GM12878 (cell line): ENCODE measurements around the gene IVD. TPM values are rescaled to one million over a fixed set of nuclear protein-coding genes. Genes with fewer than 3 reads are reported as not detected.
A peak's percentile ranks its signal among the peaks of the same experiment; 100 is the strongest.

Source experiments
- ATAC-seq: fragments of 200-7000 bp; cut with Tn5 transposase; 3 replicates; pipeline ENCODE4 v1.9.1; 2020; ENCODE audit warnings: mild to moderate bottlenecking, moderate library complexity
- BruUV-seq: library from RNA; stranded (reverse); fragments of 400-500 nt; replicated peaks from 2 replicates; lab custom pipeline; 2021; lab: Mats Ljungman, UMichigan
- CTCF ChIA-PET: fragments of 300-600 bp; sonication (Branson Sonifier 250); formaldehyde crosslinking; extraction: SDS; loops from one replicate; lab custom pipeline; 2021; ENCODE audit warnings: inconsistent platforms; lab: Yijun Ruan, JAX
- POLR2A ChIA-PET: fragments of 350-600 bp; formaldehyde crosslinking; extraction: SDS; loops from one replicate; lab custom pipeline; 2021; ENCODE audit warnings: inconsistent platforms; lab: Charles Lee
- RAD21 ChIA-PET: fragments of 300-600 bp; sonication (Branson Sonifier 250); formaldehyde crosslinking; loops from one replicate; lab custom pipeline; 2023; ENCODE audit warnings: antibody characterized with exemption; ENCODE audit not compliant: unreplicated experiment; lab: Charles Lee
- SMC1A ChIA-PET: fragments of 300-600 bp; sonication (Branson Sonifier 250); formaldehyde crosslinking; loops from one replicate; lab custom pipeline; 2023; ENCODE audit not compliant: unreplicated experiment, uncharacterized antibody; lab: Charles Lee
- DNase-seq: peaks from one replicate; pipeline ENCODE4 v3.0.0-alpha.2; 2011; ENCODE audit warnings: low read depth, low spot score
- FAIRE-seq: peaks from 3 replicates; lab custom pipeline; 2011; peaks lifted over from hg19 to GRCh38; lab: Jason Lieb, UNC
- H2AFZ ChIP-seq: 2 replicates; pipeline ENCODE4 v1.6.0; 2011; ENCODE audit warnings: low read depth, low read length, control low read depth; ENCODE audit not compliant: control insufficient read depth
- H3K27ac ChIP-seq: 2 replicates; pipeline ENCODE4 v1.5.1; 2011; ENCODE audit warnings: control low read depth; ENCODE audit not compliant: control insufficient read depth, insufficient read depth
- H3K27me3 ChIP-seq, 2 experiments: replicated peaks in 1 of 2; 2 replicates each; pipeline versions ENCODE4 v1.6.0 to v1.6.1; 2011; ENCODE audit warnings: low read length in 1 of 2; ENCODE audit not compliant: control insufficient read depth in 2 of 2, insufficient read depth in 2 of 2
- H3K36me3 ChIP-seq, 2 experiments: 2 replicates each; pipeline ENCODE4 v1.5.1; 2011; ENCODE audit warnings: low read length in 1 of 2; ENCODE audit not compliant: control insufficient read depth in 2 of 2, insufficient read depth in 2 of 2
- H3K4me1 ChIP-seq: 2 replicates; pipeline ENCODE4 v1.6.1; 2011; ENCODE audit warnings: mild to moderate bottlenecking, low read length, moderate library complexity, mixed read lengths; ENCODE audit not compliant: control insufficient read depth, insufficient read depth
- H3K4me2 ChIP-seq: 2 replicates; pipeline ENCODE4 v1.6.0; 2011; ENCODE audit warnings: control low read depth; ENCODE audit not compliant: control insufficient read depth, insufficient read depth
- H3K4me3 ChIP-seq: fragments of 200-600 bp; sonication (generic); 2 replicates; pipeline ENCODE4 v1.5.1; 2016
- H3K79me2 ChIP-seq: 2 replicates; pipeline ENCODE4 v1.6.0; 2011; ENCODE audit warnings: low read length; ENCODE audit not compliant: control insufficient read depth, insufficient read depth
- H3K9ac ChIP-seq: 2 replicates; pipeline ENCODE4 v1.8.0; 2011; ENCODE audit warnings: low read length, control low read depth, mixed read lengths; ENCODE audit not compliant: control insufficient read depth, insufficient read depth
- H3K9me3 ChIP-seq: replicated peaks from 3 replicates; pipeline ENCODE4 v1.5.1; 2011; ENCODE audit warnings: mild to moderate bottlenecking, low read length; ENCODE audit not compliant: control insufficient read depth, insufficient read depth
- H4K20me1 ChIP-seq: 2 replicates; pipeline ENCODE4 v1.6.0; 2011; ENCODE audit not compliant: control insufficient read depth, insufficient read depth
- CBFB ChIP-seq: IDR thresholded peaks from 2 replicates; pipeline ENCODE4 v1.6.1; 2016; ENCODE audit warnings: antibody characterized with exemption, low read depth
- CREM ChIP-seq: IDR thresholded peaks from 2 replicates; pipeline ENCODE4 v1.6.1; 2014; ENCODE audit warnings: antibody characterized with exemption, low read depth
- CTCF ChIP-seq, 3 experiments: IDR thresholded peaks in 2 of 3; conservative IDR thresholded peaks in 1 of 3; 2 replicates each; pipeline ENCODE4 v1.5.1; 2011; ENCODE audit warnings: low read depth in 3 of 3, low read length in 3 of 3, mild to moderate bottlenecking in 3 of 3, control low read depth in 2 of 3, moderate library complexity in 2 of 3, inconsistent platforms in 1 of 3, mixed read lengths in 1 of 3; ENCODE audit not compliant: control insufficient read depth in 2 of 3, insufficient read depth in 1 of 3; ENCODE audit errors: extremely low read depth in 1 of 3
- GATAD2B ChIP-seq: fragments of 450-650 bp; conservative IDR thresholded peaks from 2 replicates; pipeline ENCODE4 v1.6.1; 2017; ENCODE audit warnings: low read depth, mild to moderate bottlenecking, moderate library complexity
- IRF5 ChIP-seq: fragments of 450-650 bp; IDR thresholded peaks from 2 replicates; pipeline ENCODE4 v1.6.1; 2017; ENCODE audit warnings: borderline replicate concordance
- JUNB ChIP-seq: IDR thresholded peaks from 2 replicates; pipeline ENCODE4 v1.6.1; 2016; ENCODE audit warnings: antibody characterized with exemption, mild to moderate bottlenecking
- KAT2A ChIP-seq: conservative IDR thresholded peaks from 2 replicates; pipeline ENCODE4 v1.6.1; 2011; ENCODE audit warnings: low read depth, low read length; ENCODE audit not compliant: control insufficient read depth
- MEF2A ChIP-seq: IDR thresholded peaks from 2 replicates; pipeline ENCODE4 v1.6.1; 2011; ENCODE audit warnings: low read depth, mild to moderate bottlenecking, low read length, moderate library complexity; ENCODE audit not compliant: insufficient read depth
- RCOR1 ChIP-seq: conservative IDR thresholded peaks from 2 replicates; pipeline ENCODE4 v1.6.1; 2012; ENCODE audit warnings: low read depth, low read length, improper control_type of control experiment
- RFX5 ChIP-seq: IDR thresholded peaks from 2 replicates; pipeline ENCODE4 v1.6.1; 2011; ENCODE audit warnings: low read depth, low read length, improper control_type of control experiment
- SRF ChIP-seq, 2 experiments: IDR thresholded peaks; 2 replicates each; pipeline ENCODE4 v1.6.1; 2011; ENCODE audit warnings: low read depth in 2 of 2, low read length in 2 of 2, mild to moderate bottlenecking in 1 of 2, moderate library complexity in 1 of 2
- YY1 ChIP-seq: IDR thresholded peaks from 2 replicates; pipeline ENCODE4 v1.6.1; 2011; ENCODE audit warnings: low read depth, mild to moderate bottlenecking, low read length
- ZNF207 ChIP-seq: fragments of 450-650 bp; IDR thresholded peaks from 2 replicates; pipeline ENCODE4 v1.6.1; 2014; ENCODE audit warnings: antibody characterized with exemption, mild to moderate bottlenecking, borderline replicate concordance
- WGBS: methylation state at CpG from one replicate; pipeline ENCODE4 v1.1.6; 2016; ENCODE audit warnings: low lambda C conversion rate; ENCODE audit not compliant: insufficient replicate concordance, insufficient coverage; ENCODE audit errors: missing lambda C conversion rate; 5-methylcytosine and 5-hydroxymethylcytosine counted together
- in situ Hi-C: fragments of 300-500 bp; cut with MboI; formaldehyde crosslinking; loops from 9 replicates; pipeline ENCODE4 v1.14.3; 2018; ENCODE audit warnings: mixed read lengths
- intact Hi-C: fragments of 100-400 bp; cut with micrococcal nuclease; formaldehyde crosslinking; loops from one replicate; pipeline ENCODE4 v1.14.2; 2022; ENCODE audit not compliant: unreplicated experiment
- polyA plus RNA-seq, 11 experiments: library from polyadenylated mRNA; depleted of rRNA in 4 of 11; unstranded in 6 of 11; stranded (reverse) in 5 of 11; fragments of >200 nt; fragmentation: Nextera tagmentation in 4 of 11; fragmentation: Illumina TruSeq in 1 of 11; extraction: Ambion mirVana in 4 of 11; extraction: Trizol in 1 of 11; gene quantifications; 1 replicate in 1 of 11; 2 replicates in 10 of 11; pipeline versions ENCODE4 v1.2.1 to v1.2.3, GENCODE V29; 2011 to 2016; ENCODE audit warnings: inconsistent platforms in 2 of 11, missing spikeins in 2 of 11, low read depth in 1 of 11
- total RNA-seq, 4 experiments: library from RNA; depleted of rRNA in 3 of 4; stranded (reverse); fragments of >200 nt in 3 of 4; fragmentation: Illumina TruSeq in 1 of 4; extraction: Trizol in 1 of 4; gene quantifications; 2 replicates each; pipeline versions ENCODE4 v1.2.1 to v1.2.3, GENCODE V29; 2013 to 2021

Gene IVD
- total and polyA plus RNA-seq, 10 of the 15 experiments (the other 5 are each of a cell fraction or from before 2014, with no cell fraction given), result 5.3 to 59.8 (median 45.7) TPM

- FAIRE-seq (no peak), DNase-seq (no peak), ATAC-seq (no peak)
- Histone ChIP-seq H3K4me1 (peaks cover 37% of the 10 kb centered on the region), H3K27me3 (no peaks in the 10 kb centered on the region), H3K4me2 (no peak overlapping the region), H3K36me3 (peaks cover 0 to 4% of the 10 kb centered on the region in 2 experiments; a peak in 1 of 4 replicates), H3K9me3 (no peaks in the 10 kb centered on the region), H4K20me1 (no peaks in the 10 kb centered on the region; the same call in 1 of the 2 replicates), H3K27ac (no peak overlapping the region), H3K79me2 (peaks cover 42% of the 10 kb centered on the region), H2AFZ (no peak overlapping the region), H3K9ac (no peak overlapping the region), H3K4me3 (no peak overlapping the region)
- intact Hi-C loops, result no loop called here
- in situ Hi-C loops, result no loop called here
- no TSS peak for BruUV-seq
- ChIA-PET POLR2A (interaction anchor here (1.0 to 1.5 kb wide), 3 partner anchors 15 to 44 kb away, joined by 3 to 4 read pairs (median 3); partner anchors contain the start of gene IVD), CTCF (interaction anchor here (1.1 to 2.9 kb wide), 2 partner anchors 8 to 19 kb away, joined by 3 to 12 read pairs; no protein-coding TSS in a partner anchor), RAD21 (interaction anchor here (2.2 kb wide), 1 partner anchor 8 kb away, joined by 9 read pairs; no protein-coding TSS in a partner anchor), SMC1A (interaction anchor here (1.0 to 1.4 kb wide), 3 partner anchors 9 to 58 kb away, joined by 3 to 5 read pairs (median 4); partner anchors contain the start of gene BAHD1)
- TF ChIP-seq CBFB (no peak), SRF (IDR thresholded peaks at IDR 0.05; ENCODE audit: low read depth in 2 of 2, low read length in 2 of 2) (no peak)
- 97% methylated on average over 2 of the region's 2 CpGs for WGBS
Observed at GRCh38 chr15:40450047-40450446, 44.5 kb downstream of the IVD start.

GRCh38 chr15:40451527-40452158 lies 46.0 kb downstream of the IVD start:
- H3K36me3 ChIP-seq, result no peaks in the 10 kb centered on the region; a peak in 1 of 4 replicates
- CTCF ChIA-PET, result interaction anchor here (1.6 to 2.9 kb wide), 3 partner anchors 9 to 55 kb away, joined by 4 to 12 read pairs (median 5); no protein-coding TSS in a partner anchor
- H3K4me2 ChIP-seq, result peak overlapping the region; percentile 31; the same call in 1 of the 2 replicates
- POLR2A ChIA-PET, result interaction anchor here (0.8 to 4.0 kb wide), 2 partner anchors 10 to 135 kb away, joined by 5 to 26 read pairs; partner anchors contain the start of gene BAHD1
- H3K4me3 ChIP-seq, result no peak overlapping the region
- FAIRE-seq (no peak), ATAC-seq (peak; percentile 15), DNase-seq (no peak)
- peak overlapping the region; percentile 8 for H3K27ac ChIP-seq
- peaks cover 39% of the 10 kb centered on the region for H3K4me1 ChIP-seq
- H3K9ac ChIP-seq, result no peak overlapping the region
- H3K79me2 ChIP-seq, result peaks cover 43% of the 10 kb centered on the region
- no TSS peak for BruUV-seq
- no peaks in the 10 kb centered on the region; the same call in 1 of the 2 replicates for H4K20me1 ChIP-seq
- RAD21 ChIA-PET, result interaction anchor here (0.9 to 2.2 kb wide), 2 partner anchors 9 to 114 kb away, joined by 4 to 9 read pairs; no protein-coding TSS in a partner anchor
- 42% methylated on average over 3 of the region's 3 CpGs for WGBS
- no peak overlapping the region for H2AFZ ChIP-seq
- H3K9me3 ChIP-seq, result no peaks in the 10 kb centered on the region
- no peaks in the 10 kb centered on the region for H3K27me3 ChIP-seq
- in situ Hi-C loops (no loop called here), intact Hi-C loops (no loop called here)
- SMC1A ChIA-PET, result interaction anchor here (1.5 kb wide), 1 partner anchor 9 kb away, joined by 5 read pairs; no protein-coding TSS in a partner anchor
- TF ChIP-seq JUNB (no peak), IRF5 (no peak), RFX5 (no peak), MEF2A (no peak), CTCF (IDR thresholded peaks at IDR 0.05 in 2 of 3, conservative IDR thresholded peaks at IDR 0.05 in 1 of 3; ENCODE audit: control insufficient read depth in 2 of 3, extremely low read depth in 1 of 3, insufficient read depth in 1 of 3, low read depth in 3 of 3, low read length in 3 of 3) (no peak), CREM (no peak), YY1 (no peak), ZNF207 (no peak), RCOR1 (no peak), GATAD2B (no peak), KAT2A (no peak)
